Measurements from ENCODE around the gene NFKBIZ.
"Not testable (repeated sequence)": the region's sequence is repeated elsewhere in the genome, so short reads cannot be mapped to it uniquely, and the experiment has no call there.

The NFKBIZ gene

DNA sequence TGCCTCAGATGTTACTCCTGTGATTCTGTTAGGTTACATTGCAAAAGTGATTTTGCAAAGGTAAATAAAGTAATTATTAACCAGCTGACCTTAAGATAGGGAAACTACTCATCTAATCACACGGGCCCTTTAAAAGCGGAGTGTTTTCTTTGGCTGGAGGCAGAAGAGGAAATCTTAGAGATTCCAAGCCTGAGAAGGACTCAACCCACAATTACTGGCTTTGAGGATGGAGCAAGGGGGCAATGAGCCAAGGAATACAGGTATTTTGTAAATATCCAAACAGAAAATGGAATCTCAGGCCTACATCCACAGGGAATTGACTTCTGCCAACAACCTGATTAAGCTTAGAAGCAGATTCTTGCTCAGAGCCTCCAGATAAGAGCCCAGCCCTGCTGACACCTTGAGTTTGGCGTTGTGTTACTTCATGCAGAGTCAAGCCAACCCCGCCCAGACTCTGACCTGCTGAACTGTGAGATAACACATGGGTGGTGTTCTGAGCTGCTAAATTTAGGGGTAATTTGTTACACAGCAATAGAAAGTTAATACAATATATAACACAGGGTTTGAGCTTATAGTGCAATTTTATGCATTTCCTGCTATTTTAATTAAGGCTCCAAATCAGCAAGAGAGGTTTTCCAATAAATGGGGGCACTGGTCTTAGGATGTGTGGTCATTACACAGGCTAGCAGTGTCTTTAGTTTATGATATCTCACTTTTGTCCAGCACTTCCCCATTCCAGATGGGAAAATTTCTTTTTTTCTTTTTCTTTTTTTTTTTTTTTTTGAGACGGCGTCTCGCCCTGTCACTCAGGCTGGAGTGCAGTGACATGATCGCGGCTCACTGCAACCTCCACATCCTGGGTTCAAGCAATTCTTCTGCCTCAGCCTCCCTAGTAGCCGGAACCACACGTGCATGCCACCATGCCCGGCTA is 19.5 kb downstream of the NFKBIZ start:
- H3K36me3 Mint-ChIP-seq = no peaks in the 10 kb centered on the region
- H3K27ac Mint-ChIP-seq = no peak overlapping the region
- peaks cover 15% of the 10 kb centered on the region for H3K4me1 Mint-ChIP-seq
- H3K27me3 Mint-ChIP-seq = no peaks in the 10 kb centered on the region
- no peak overlapping the region for H3K4me3 Mint-ChIP-seq
- H3K9me3 Mint-ChIP-seq = no peaks in the 10 kb centered on the region

- no peaks in the 10 kb centered on the region for H3K27me3 Mint-ChIP-seq
- peaks cover 11% of the 10 kb centered on the region for H3K4me1 Mint-ChIP-seq
- no peak overlapping the region for H3K27ac Mint-ChIP-seq
- H3K4me3 Mint-ChIP-seq = no peak overlapping the region
- H3K36me3 Mint-ChIP-seq = no peaks in the 10 kb centered on the region
- no peaks in the 10 kb centered on the region for H3K9me3 Mint-ChIP-seq
These were observed 20.8 kb downstream of the NFKBIZ start for GRCh38 chr3:101870138-101870537.

GRCh38 chr3:101873619-101874018 is 24.3 kb downstream of the NFKBIZ start:
- Mint-ChIP-seq H3K4me1 (no peaks in the 10 kb centered on the region), H3K4me3 (no peak overlapping the region), H3K36me3 (no peaks in the 10 kb centered on the region), H3K27me3 (no peaks in the 10 kb centered on the region), H3K27ac (no peak overlapping the region), H3K9me3 (no peaks in the 10 kb centered on the region)

DNA sequence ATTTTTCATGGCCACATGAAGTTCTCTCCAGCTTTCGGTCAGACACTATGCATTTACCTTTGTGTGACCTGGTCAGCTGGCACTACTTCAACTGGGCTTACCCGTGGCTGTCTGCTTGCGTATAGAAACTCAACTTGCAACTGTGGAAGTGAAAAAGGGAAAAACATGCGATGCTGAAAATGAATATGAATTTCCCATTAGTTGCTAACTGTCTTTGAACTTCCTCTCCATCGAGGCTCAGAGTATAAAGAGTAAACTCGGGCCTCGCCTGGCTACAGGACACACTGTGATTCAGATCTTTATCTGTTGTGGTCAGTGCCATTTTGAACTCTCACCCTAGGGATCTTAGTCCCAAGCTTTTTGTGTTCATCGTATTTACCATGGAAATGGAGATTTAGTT is 26.8 kb downstream of the NFKBIZ start:
- no peaks in the 10 kb centered on the region for H3K4me1 Mint-ChIP-seq
- no peak overlapping the region for H3K4me3 Mint-ChIP-seq
- H3K9me3 Mint-ChIP-seq = no peaks in the 10 kb centered on the region
- no peaks in the 10 kb centered on the region for H3K27me3 Mint-ChIP-seq
- H3K27ac Mint-ChIP-seq = no peak overlapping the region
- H3K36me3 Mint-ChIP-seq = no peaks in the 10 kb centered on the region

DNA sequence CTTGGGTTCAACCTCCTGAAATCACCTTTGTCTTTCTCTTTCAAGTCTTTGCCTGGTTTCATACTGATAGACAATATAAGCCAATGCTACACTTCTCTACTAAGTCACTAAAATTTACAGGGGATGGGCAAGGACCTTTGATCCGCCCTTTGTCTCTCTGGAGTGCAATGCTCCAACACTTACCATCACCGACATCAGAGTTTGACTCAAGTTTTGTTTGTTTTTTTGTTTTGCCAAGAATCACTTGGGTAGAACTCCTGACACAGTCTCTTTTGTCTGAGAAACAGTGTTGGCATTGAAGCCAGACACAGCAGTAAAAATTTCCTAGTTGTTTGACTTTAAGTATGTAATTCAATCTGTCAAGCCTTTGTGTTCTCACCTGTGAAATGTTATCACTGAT is 29.3 kb downstream of the NFKBIZ start:
- Mint-ChIP-seq H3K36me3 (no peaks in the 10 kb centered on the region), H3K4me3 (no peak overlapping the region), H3K27me3 (no peaks in the 10 kb centered on the region), H3K9me3 (no peaks in the 10 kb centered on the region), H3K4me1 (no peaks in the 10 kb centered on the region), H3K27ac (no peak overlapping the region)

GRCh38 chr3:101879102-101879501 is 29.8 kb downstream of the NFKBIZ start:
- Mint-ChIP-seq H3K4me1 (no peaks in the 10 kb centered on the region), H3K4me3 (no peak overlapping the region)

DNA sequence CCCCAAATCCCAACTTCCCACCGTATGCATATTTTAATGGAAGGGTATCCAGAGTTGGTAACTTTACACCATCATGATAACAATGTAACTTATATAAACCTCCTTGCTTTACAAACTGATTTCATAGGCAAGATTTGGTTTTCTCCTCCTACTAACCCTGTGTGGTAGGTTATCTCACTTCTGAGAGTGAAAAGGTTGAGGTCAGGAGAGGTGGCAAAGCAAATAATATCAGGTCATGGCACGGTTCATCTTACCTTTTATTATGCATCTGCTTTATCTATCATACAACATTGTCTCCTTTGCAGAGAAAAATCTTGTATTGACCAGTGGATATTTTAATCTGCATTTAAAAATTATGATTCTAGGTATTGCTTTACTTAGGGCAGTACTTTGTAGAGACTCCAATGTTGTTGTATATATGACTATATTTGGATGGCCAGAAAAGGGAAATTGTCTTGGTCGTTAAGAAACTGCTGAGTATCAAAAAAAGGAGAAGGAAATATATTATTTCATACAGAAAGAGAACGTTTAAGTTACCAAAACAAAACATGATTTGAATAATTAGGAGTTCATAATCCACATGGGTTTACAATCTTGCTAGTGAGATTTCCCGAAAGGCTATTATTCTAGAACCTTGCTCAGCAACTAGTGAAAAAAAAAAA is 30.4 kb downstream of the NFKBIZ start:
- Mint-ChIP-seq H3K27me3 (no peaks in the 10 kb centered on the region), H3K4me3 (no peak overlapping the region), H3K27ac (no peak overlapping the region)

More at GRCh38 chr3:101879102-101879501, 29.8 kb downstream of the NFKBIZ start:
- no peaks in the 10 kb centered on the region for H3K36me3 Mint-ChIP-seq
- no peaks in the 10 kb centered on the region for H3K27me3 Mint-ChIP-seq
- no peak overlapping the region for H3K27ac Mint-ChIP-seq
- H3K9me3 Mint-ChIP-seq = no peaks in the 10 kb centered on the region

GRCh38 chr3:101884776-101885175 is 35.5 kb downstream of the NFKBIZ start:
- no peaks in the 10 kb centered on the region for H3K27me3 Mint-ChIP-seq
- no peak overlapping the region for H3K4me3 Mint-ChIP-seq
- H3K9me3 Mint-ChIP-seq = no peaks in the 10 kb centered on the region
- peaks cover under 1% of the 10 kb centered on the region for H3K4me1 Mint-ChIP-seq
- no peaks in the 10 kb centered on the region for H3K36me3 Mint-ChIP-seq
- H3K27ac Mint-ChIP-seq = no peak overlapping the region

More for the DNA sequence above, 30.4 kb downstream of the NFKBIZ start:
- Mint-ChIP-seq H3K4me1 (no peaks in the 10 kb centered on the region), H3K9me3 (no peaks in the 10 kb centered on the region), H3K36me3 (no peaks in the 10 kb centered on the region)

DNA sequence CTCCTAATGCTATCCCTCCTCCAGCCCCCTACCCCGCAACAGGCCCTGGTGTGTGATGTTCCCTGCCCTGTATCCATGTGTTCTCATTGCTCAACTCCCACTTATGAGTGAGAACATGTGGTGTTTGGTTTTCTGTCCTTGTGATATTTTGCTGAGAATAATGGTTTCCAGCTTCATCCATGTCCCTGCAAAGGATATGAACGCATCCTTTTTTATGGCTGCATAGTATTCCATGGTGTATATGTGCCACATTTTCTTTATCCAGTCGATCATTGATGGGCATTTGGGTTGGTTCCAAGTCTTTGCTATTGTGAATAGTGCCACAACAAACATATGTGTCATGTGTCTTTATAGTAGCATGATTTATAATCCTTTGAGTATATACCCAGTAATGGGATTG is 36.3 kb downstream of the NFKBIZ start:
- not testable (repeated sequence) for H3K9me3 Mint-ChIP-seq, H3K4me3 Mint-ChIP-seq, H3K27ac Mint-ChIP-seq, H3K27me3 Mint-ChIP-seq, H3K4me1 Mint-ChIP-seq, H3K36me3 Mint-ChIP-seq

DNA sequence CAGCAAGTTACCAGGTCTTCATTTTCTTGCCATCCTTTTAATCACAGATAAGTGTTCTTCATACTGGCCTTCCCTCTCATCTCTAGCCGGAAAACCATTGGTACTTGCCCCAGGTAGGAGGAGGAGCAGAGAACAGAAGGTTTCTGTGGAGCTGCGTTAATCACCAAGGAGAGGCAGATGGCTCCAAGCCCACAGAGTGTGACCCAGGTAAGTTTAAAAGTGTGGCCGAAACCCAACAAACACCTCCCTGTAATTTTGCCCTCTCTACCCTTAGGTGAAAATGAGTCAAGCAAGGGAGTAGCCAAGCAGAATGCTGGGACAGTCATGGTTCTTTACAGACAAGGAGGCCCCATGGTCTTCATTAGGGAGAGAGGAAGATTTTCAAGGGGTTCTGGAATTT is 37.3 kb downstream of the NFKBIZ start:
- H3K4me1 Mint-ChIP-seq = peaks cover 3% of the 10 kb centered on the region
- H3K27ac Mint-ChIP-seq = no peak overlapping the region
- H3K9me3 Mint-ChIP-seq = no peaks in the 10 kb centered on the region
- H3K36me3 Mint-ChIP-seq = no peaks in the 10 kb centered on the region
- H3K27me3 Mint-ChIP-seq = no peaks in the 10 kb centered on the region
- H3K4me3 Mint-ChIP-seq = no peak overlapping the region

DNA sequence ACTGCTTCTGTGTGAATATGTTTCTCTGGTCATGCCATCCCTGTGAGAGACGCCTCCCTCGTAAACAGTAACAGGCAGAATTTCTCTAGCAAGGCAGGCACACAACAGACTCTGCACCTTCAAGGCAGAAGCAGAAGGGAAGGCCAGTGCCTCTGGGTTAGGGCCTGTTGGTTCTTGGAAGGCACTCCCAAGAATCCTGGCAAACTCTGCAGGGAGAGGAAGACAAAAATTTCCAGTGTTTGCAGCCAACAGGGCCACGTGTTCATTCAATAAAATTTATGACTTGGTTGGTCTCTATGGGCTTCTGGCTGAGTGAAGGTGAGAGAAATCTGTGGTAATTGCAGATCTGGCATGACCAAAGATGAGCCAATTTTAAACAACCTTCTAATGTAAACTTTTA is 39.3 kb downstream of the NFKBIZ start:
- Mint-ChIP-seq H3K9me3 (no peaks in the 10 kb centered on the region), H3K4me1 (peaks cover 3% of the 10 kb centered on the region), H3K36me3 (no peaks in the 10 kb centered on the region), H3K27me3 (no peaks in the 10 kb centered on the region), H3K4me3 (no peak overlapping the region), H3K27ac (no peak overlapping the region)

- H3K4me1 Mint-ChIP-seq = peaks cover 3% of the 10 kb centered on the region
- H3K36me3 Mint-ChIP-seq = peaks cover 1% of the 10 kb centered on the region
- H3K9me3 Mint-ChIP-seq = no peaks in the 10 kb centered on the region
- no peak overlapping the region for H3K4me3 Mint-ChIP-seq
- no peaks in the 10 kb centered on the region for H3K27me3 Mint-ChIP-seq
- no peak overlapping the region for H3K27ac Mint-ChIP-seq
These were observed 41.4 kb downstream of the NFKBIZ start for GRCh38 chr3:101890716-101891115.

DNA sequence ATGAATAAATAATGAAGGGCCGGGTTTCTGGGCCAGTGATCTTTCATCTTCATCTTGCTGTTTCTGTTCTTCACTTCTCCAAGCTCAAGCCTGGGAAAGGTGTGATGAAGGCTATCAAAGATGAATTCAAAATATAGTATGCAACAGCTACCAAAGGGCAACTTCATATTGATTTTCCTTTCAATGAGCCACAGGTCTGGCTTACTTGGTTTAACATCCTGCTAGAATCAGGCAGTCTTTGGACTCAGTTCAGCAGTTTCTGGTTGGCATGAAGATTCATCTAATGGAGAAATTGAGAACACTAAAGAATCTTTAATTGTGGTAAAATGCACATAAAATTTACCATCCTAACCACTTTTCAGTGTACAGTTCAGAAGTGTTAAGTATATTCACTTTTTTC is 43.3 kb downstream of the NFKBIZ start:
- Mint-ChIP-seq H3K4me3 (no peak overlapping the region), H3K27ac (no peak overlapping the region), H3K4me1 (peaks cover 3% of the 10 kb centered on the region), H3K27me3 (no peaks in the 10 kb centered on the region), H3K9me3 (no peaks in the 10 kb centered on the region), H3K36me3 (peaks cover 1% of the 10 kb centered on the region)

DNA sequence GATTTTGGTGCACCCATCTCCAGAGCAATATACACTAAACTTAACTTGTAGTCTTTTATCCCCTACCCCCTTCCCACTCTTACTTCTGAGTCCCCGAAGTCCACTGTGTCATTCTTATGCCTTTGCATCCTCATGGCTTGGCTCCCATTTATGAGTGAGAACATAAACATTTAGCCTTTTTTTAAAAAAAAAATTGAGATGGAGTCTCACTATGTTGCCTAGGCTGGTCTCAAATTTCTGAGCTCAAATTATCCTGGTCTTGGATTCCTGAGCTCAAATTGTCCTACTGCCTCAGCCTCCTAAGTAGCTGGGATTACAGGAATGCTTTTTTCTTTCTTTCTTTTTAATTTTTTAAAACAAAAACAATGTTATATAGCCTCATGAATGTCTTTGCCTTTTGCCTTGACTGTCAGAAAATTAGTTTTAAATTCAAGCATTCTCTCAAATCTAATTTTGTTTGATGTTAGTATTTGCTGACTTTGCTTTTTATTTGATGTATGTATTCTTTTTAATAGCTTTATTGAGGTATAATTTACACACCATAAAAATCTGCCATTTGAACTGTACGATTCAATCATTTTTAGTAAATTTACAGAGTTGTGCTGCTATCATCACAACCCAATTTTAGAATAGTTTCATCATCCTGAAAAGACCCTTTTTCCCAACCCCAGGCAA is 46.9 kb downstream of the NFKBIZ start:
- Mint-ChIP-seq H3K4me1 (peaks cover 3% of the 10 kb centered on the region), H3K27ac (no peak overlapping the region), H3K27me3 (no peaks in the 10 kb centered on the region), H3K36me3 (peaks cover 1% of the 10 kb centered on the region), H3K9me3 (no peaks in the 10 kb centered on the region), H3K4me3 (no peak overlapping the region)

GRCh38 chr3:101897013-101897412 is 47.7 kb downstream of the NFKBIZ start:
- H3K36me3 Mint-ChIP-seq = peaks cover 1% of the 10 kb centered on the region
- H3K9me3 Mint-ChIP-seq = no peaks in the 10 kb centered on the region
- no peak overlapping the region for H3K4me3 Mint-ChIP-seq
- H3K4me1 Mint-ChIP-seq = peaks cover 10% of the 10 kb centered on the region
- no peaks in the 10 kb centered on the region for H3K27me3 Mint-ChIP-seq
- H3K27ac Mint-ChIP-seq = no peak overlapping the region

GRCh38 chr3:101898039-101898438 is 48.7 kb downstream of the NFKBIZ start:
- Mint-ChIP-seq H3K36me3 (peaks cover 1% of the 10 kb centered on the region), H3K4me3 (no peak overlapping the region), H3K4me1 (peaks cover 12% of the 10 kb centered on the region), H3K27me3 (no peaks in the 10 kb centered on the region), H3K27ac (no peak overlapping the region), H3K9me3 (no peaks in the 10 kb centered on the region)

Data from activated naive CD4-positive, alpha-beta T cell treated with anti-CD3 and anti-CD28 coated beads, Interleukin-2, amount 50 U/mL, for 24 hours (primary cell).